ENCODE results near the gene FPR2. TPM values are rescaled to one million over a fixed set of nuclear protein-coding genes. Genes with fewer than 3 reads are reported as not detected.

FPR2 gene
- not detected for total RNA-seq

- H3K4me3 Mint-ChIP-seq = no peak within 1 kb of the TSS
- H3K4me1 Mint-ChIP-seq = peaks cover 5% of the 10 kb centered on the region
- POLR2A ChIA-PET = no interaction called here
- H3K27ac Mint-ChIP-seq = no peak within 1 kb of the TSS
- peaks cover 14% of the 10 kb centered on the region for H3K9me3 Mint-ChIP-seq
- ATAC-seq (ENCODE audit: low read depth) = no peak
- peaks cover 2% of the 10 kb centered on the region for H3K36me3 Mint-ChIP-seq
- no peak for DNase-seq
- H3K27me3 Mint-ChIP-seq = peaks cover 18% of the 10 kb centered on the region
Measured at GRCh38 chr19:51760697-51761356, at the start of gene FPR2. TSS of gene FPR2 (plus strand) at chr19:51761180. CDS start at chr19:51768659, 7,479 bp downstream.

- POLR2A ChIA-PET = no interaction called here
- peaks cover 11% of the 10 kb centered on the region for H3K27me3 Mint-ChIP-seq
- DNase-seq (no peak), ATAC-seq (ENCODE audit: low read depth) (no peak)
- H3K4me3 Mint-ChIP-seq = no peak overlapping the region
- no peak overlapping the region for H3K27ac Mint-ChIP-seq
- H3K36me3 Mint-ChIP-seq = peaks cover 5% of the 10 kb centered on the region
- H3K4me1 Mint-ChIP-seq = no peaks in the 10 kb centered on the region
- H3K9me3 Mint-ChIP-seq = peaks cover 4% of the 10 kb centered on the region
Measured at GRCh38 chr19:51711702-51712101, 49.3 kb upstream of the FPR2 start.

- POLR2A ChIA-PET = no interaction called here
Measured at GRCh38 chr19:51712461-51713081, 48.4 kb upstream of the FPR2 start.

GRCh38 chr19:51713319-51714285 lies 47.4 kb upstream of the FPR2 start:
- POLR2A ChIA-PET = interaction anchor here (0.6 kb wide), 1 partner anchor 839 kb away, joined by 3 read pairs; no protein-coding TSS in a partner anchor
- Mint-ChIP-seq H3K27me3 (peaks cover 20% of the 10 kb centered on the region), H3K4me1 (no peaks in the 10 kb centered on the region), H3K36me3 (no peaks in the 10 kb centered on the region), H3K4me3 (no peak overlapping the region), H3K9me3 (peaks cover 4% of the 10 kb centered on the region), H3K27ac (no peak overlapping the region)
- ATAC-seq (ENCODE audit: low read depth) (no peak), DNase-seq (no peak)

More at GRCh38 chr19:51712461-51713081, 48.4 kb upstream of the FPR2 start:
- Mint-ChIP-seq H3K27ac (no peak overlapping the region), H3K9me3 (peaks cover 4% of the 10 kb centered on the region), H3K4me1 (no peaks in the 10 kb centered on the region), H3K27me3 (peaks cover 11% of the 10 kb centered on the region), H3K4me3 (no peak overlapping the region), H3K36me3 (peaks cover 3% of the 10 kb centered on the region)
- no peak for ATAC-seq (ENCODE audit: low read depth)
- no peak for DNase-seq

- no peak for ATAC-seq (ENCODE audit: low read depth)
- DNase-seq = no peak
Measured at GRCh38 chr19:51714848-51715247, 46.1 kb upstream of the FPR2 start.

GRCh38 chr19:51715850-51716249 lies 45.1 kb upstream of the FPR2 start:
- Mint-ChIP-seq H3K9me3 (peaks cover 4% of the 10 kb centered on the region), H3K27me3 (peaks cover 31% of the 10 kb centered on the region), H3K36me3 (peaks cover 2% of the 10 kb centered on the region), H3K27ac (no peak overlapping the region), H3K4me3 (no peak overlapping the region), H3K4me1 (no peaks in the 10 kb centered on the region)
- no peak for ATAC-seq (ENCODE audit: low read depth)
- POLR2A ChIA-PET = no interaction called here
- no peak for DNase-seq

More at GRCh38 chr19:51714848-51715247, 46.1 kb upstream of the FPR2 start:
- POLR2A ChIA-PET = interaction anchor here (0.6 kb wide), 1 partner anchor 406 kb away, joined by 3 read pairs; no protein-coding TSS in a partner anchor
- H3K27ac Mint-ChIP-seq = no peak overlapping the region
- H3K27me3 Mint-ChIP-seq = peaks cover 27% of the 10 kb centered on the region
- H3K36me3 Mint-ChIP-seq = peaks cover 2% of the 10 kb centered on the region
- H3K4me3 Mint-ChIP-seq = no peak overlapping the region
- peaks cover 8% of the 10 kb centered on the region for H3K9me3 Mint-ChIP-seq
- no peaks in the 10 kb centered on the region for H3K4me1 Mint-ChIP-seq

GRCh38 chr19:51716925-51717324 lies 44.1 kb upstream of the FPR2 start:
- Mint-ChIP-seq H3K27me3 (peaks cover 31% of the 10 kb centered on the region), H3K4me1 (no peaks in the 10 kb centered on the region), H3K4me3 (no peak overlapping the region), H3K9me3 (peaks cover 4% of the 10 kb centered on the region), H3K27ac (no peak overlapping the region), H3K36me3 (peaks cover 2% of the 10 kb centered on the region)
- DNase-seq (no peak), ATAC-seq (ENCODE audit: low read depth) (no peak)
- POLR2A ChIA-PET = interaction anchor here (1.2 kb wide), 1 partner anchor 13 kb away, joined by 4 read pairs; no protein-coding TSS in a partner anchor

- H3K4me3 Mint-ChIP-seq = no peak overlapping the region
- H3K27me3 Mint-ChIP-seq = peaks cover 39% of the 10 kb centered on the region
- peaks cover 4% of the 10 kb centered on the region for H3K9me3 Mint-ChIP-seq
- no peaks in the 10 kb centered on the region for H3K4me1 Mint-ChIP-seq
- ATAC-seq (ENCODE audit: low read depth) (no peak), DNase-seq (no peak)
- POLR2A ChIA-PET = no interaction called here
- no peak overlapping the region for H3K27ac Mint-ChIP-seq
- H3K36me3 Mint-ChIP-seq = peaks cover 2% of the 10 kb centered on the region
Measured at GRCh38 chr19:51719251-51719988, 41.6 kb upstream of the FPR2 start.

- POLR2A ChIA-PET = no interaction called here
- Mint-ChIP-seq H3K27me3 (peaks cover 45% of the 10 kb centered on the region), H3K4me1 (no peaks in the 10 kb centered on the region), H3K9me3 (peaks cover 4% of the 10 kb centered on the region), H3K27ac (no peak overlapping the region), H3K36me3 (peaks cover 2% of the 10 kb centered on the region), H3K4me3 (no peak overlapping the region)
- DNase-seq = no peak
- ATAC-seq (ENCODE audit: low read depth) = no peak
Measured at GRCh38 chr19:51721905-51722304, 39.1 kb upstream of the FPR2 start.

- DNase-seq (no peak), ATAC-seq (ENCODE audit: low read depth) (no peak)
- no peak overlapping the region for H3K4me3 Mint-ChIP-seq
- peaks cover 2% of the 10 kb centered on the region for H3K36me3 Mint-ChIP-seq
- H3K9me3 Mint-ChIP-seq = peaks cover 4% of the 10 kb centered on the region
- POLR2A ChIA-PET = no interaction called here
- no peak overlapping the region for H3K27ac Mint-ChIP-seq
- peaks cover 45% of the 10 kb centered on the region for H3K27me3 Mint-ChIP-seq
- no peaks in the 10 kb centered on the region for H3K4me1 Mint-ChIP-seq
Measured at GRCh38 chr19:51722492-51722891, 38.5 kb upstream of the FPR2 start.

- Mint-ChIP-seq H3K4me3 (no peak overlapping the region), H3K36me3 (no peaks in the 10 kb centered on the region), H3K4me1 (no peaks in the 10 kb centered on the region), H3K27ac (no peak overlapping the region), H3K9me3 (peaks cover 5% of the 10 kb centered on the region), H3K27me3 (peaks cover 29% of the 10 kb centered on the region)
- POLR2A ChIA-PET = interaction anchor here (0.5 kb wide), 1 partner anchor 68 kb away, joined by 3 read pairs; no protein-coding TSS in a partner anchor
- no peak for ATAC-seq (ENCODE audit: low read depth)
- no peak for DNase-seq
Measured at GRCh38 chr19:51724543-51724942, 36.4 kb upstream of the FPR2 start.

- Mint-ChIP-seq H3K27ac (no peak overlapping the region), H3K4me3 (no peak overlapping the region), H3K4me1 (no peaks in the 10 kb centered on the region), H3K36me3 (no peaks in the 10 kb centered on the region), H3K9me3 (peaks cover 7% of the 10 kb centered on the region), H3K27me3 (peaks cover 18% of the 10 kb centered on the region)
- POLR2A ChIA-PET = no interaction called here
- ATAC-seq (ENCODE audit: low read depth) (no peak), DNase-seq (no peak)
Measured at GRCh38 chr19:51726049-51726448, 34.9 kb upstream of the FPR2 start.

Measured in activated naive CD8-positive, alpha-beta T cell treated with anti-CD3 and anti-CD28 coated beads, Interleukin-2, amount 10 ng/mL, durations not matched to agents 7 days and 5 days (primary cell).